ENCODE results near the gene IFT80.

- TF ChIP-seq GATA3 (IDR thresholded peaks at IDR 0.05; ENCODE audit: low read depth, low read length): no peak
- TF ChIP-seq GATA2 (IDR thresholded peaks at IDR 0.05; ENCODE audit: low read depth, low read length): no peak
These were observed 3.4 kb upstream of the IFT80 start for GRCh38 chr3:160402221-160403027.
